IMR-90 (cell line): ENCODE results near the gene FXYD6. TPM values are rescaled to one million over a fixed set of nuclear protein-coding genes. Genes with fewer than 3 reads are reported as not detected.

Experiments
- ATAC-seq: fragments of 200-7000 bp; cut with Tn5 transposase; 2 replicates; pipeline ENCODE4 v1.9.1; 2020; ENCODE audit warnings: low read depth, mild to moderate bottlenecking, moderate library complexity
- BruUV-seq: library from RNA; stranded (reverse); fragments of 400-500 nt; replicated peaks from 2 replicates; lab custom pipeline; 2021; lab: Mats Ljungman, UMichigan
- CTCF ChIA-PET: fragments of 300-600 bp; formaldehyde crosslinking; extraction: SDS; loops from one replicate; lab custom pipeline; 2021; ENCODE audit warnings: antibody characterized with exemption; lab: Yijun Ruan, JAX
- POLR2A ChIA-PET: fragments of 300-600 bp; sonication (Branson Sonifier 250); formaldehyde crosslinking; loops from one replicate; lab custom pipeline; 2022; ENCODE audit warnings: antibody characterized with exemption; ENCODE audit not compliant: unreplicated experiment; lab: Charles Lee
- DNase-seq: peaks from one replicate; pipeline ENCODE4 v3.0.0; 2013
- H2AFZ ChIP-seq: replicated peaks from 2 replicates; pipeline ENCODE3; 2013; ENCODE audit warnings: low read length, mild to moderate bottlenecking; ENCODE audit not compliant: poor library complexity
- H2AK5ac ChIP-seq: 2 replicates; pipeline ENCODE4 v1.6.1; 2013; ENCODE audit warnings: low read depth, low read length, inconsistent platforms
- H2AK9ac ChIP-seq: replicated peaks from 2 replicates; pipeline ENCODE3; 2013; ENCODE audit warnings: mild to moderate bottlenecking, low read depth, low read length, moderate library complexity; ENCODE audit not compliant: poor library complexity
- H2BK120ac ChIP-seq: 2 replicates; pipeline ENCODE4 v1.6.1; 2013; ENCODE audit warnings: low read depth, low read length, inconsistent platforms
- H2BK15ac ChIP-seq: 3 replicates; pipeline ENCODE4 v1.6.1; 2013; ENCODE audit warnings: low read depth, low read length, inconsistent platforms
- H2BK20ac ChIP-seq: 2 replicates; pipeline ENCODE4 v1.6.1; 2013; ENCODE audit warnings: low read depth, mild to moderate bottlenecking, inconsistent platforms, low read length, moderate library complexity
- H2BK5ac ChIP-seq: 2 replicates; pipeline ENCODE4 v1.6.1; 2013; ENCODE audit warnings: mild to moderate bottlenecking, low read depth, low read length, inconsistent platforms; ENCODE audit not compliant: poor library complexity, severe bottlenecking
- H3K14ac ChIP-seq: replicated peaks from 2 replicates; pipeline ENCODE4 v1.6.1; 2013; ENCODE audit warnings: low read depth, low read length, inconsistent platforms
- H3K18ac ChIP-seq: 2 replicates; pipeline ENCODE4 v1.6.1; 2013; ENCODE audit warnings: low read depth, low read length, control low read depth
- H3K23ac ChIP-seq: 2 replicates; pipeline ENCODE4 v1.6.1; 2013; ENCODE audit warnings: low read depth, low read length, inconsistent platforms
- H3K27ac ChIP-seq: 2 replicates; pipeline ENCODE4 v1.5.1; 2013; ENCODE audit warnings: mild to moderate bottlenecking, control low read depth, low read length; ENCODE audit not compliant: insufficient read depth
- H3K27me3 ChIP-seq: 2 replicates; pipeline ENCODE4 v1.6.1; 2013; ENCODE audit warnings: low read length; ENCODE audit not compliant: control insufficient read depth, insufficient read depth
- H3K36me3 ChIP-seq: 2 replicates; pipeline ENCODE4 v1.6.1; 2013; ENCODE audit warnings: low read length, mixed read lengths; ENCODE audit not compliant: control insufficient read depth, insufficient read depth
- H3K4ac ChIP-seq: 2 replicates; pipeline ENCODE4 v1.6.1; 2013; ENCODE audit warnings: low read depth, low read length, inconsistent platforms
- H3K4me1 ChIP-seq: 2 replicates; pipeline ENCODE4 v1.6.1; 2013; ENCODE audit warnings: low read length, mixed read lengths; ENCODE audit not compliant: control insufficient read depth, insufficient read depth
- H3K4me2 ChIP-seq: 2 replicates; pipeline ENCODE4 v1.6.1; 2013; ENCODE audit warnings: low read depth, mild to moderate bottlenecking, control low read depth, low read length, moderate library complexity
- H3K4me3 ChIP-seq: 2 replicates; pipeline ENCODE4 v1.5.1; 2013; ENCODE audit warnings: low read depth, mild to moderate bottlenecking, control low read depth, low read length, moderate library complexity; ENCODE audit not compliant: insufficient read depth
- H3K56ac ChIP-seq: 2 replicates; pipeline ENCODE4 v1.6.1; 2013; ENCODE audit warnings: low read length, inconsistent platforms; ENCODE audit not compliant: insufficient read depth; ENCODE audit errors: extremely low read depth
- H3K79me1 ChIP-seq, 2 experiments: 2 replicates each; pipeline ENCODE4 v1.6.1; 2013; ENCODE audit warnings: low read length in 2 of 2, inconsistent platforms in 1 of 2, low read depth in 1 of 2
- H3K9ac ChIP-seq: 2 replicates; pipeline ENCODE4 v1.6.1; 2013; ENCODE audit warnings: low read depth, low read length, control low read depth
- H3K9me1 ChIP-seq: 2 replicates; pipeline ENCODE4 v1.6.1; 2013; ENCODE audit warnings: low read length, inconsistent platforms; ENCODE audit not compliant: insufficient read depth
- H3K9me3 ChIP-seq: 2 replicates; pipeline ENCODE4 v1.6.1; 2013; ENCODE audit warnings: low read length; ENCODE audit not compliant: control insufficient read depth, insufficient read depth
- H4K20me1 ChIP-seq: 2 replicates; pipeline ENCODE4 v1.6.1; 2013; ENCODE audit warnings: low read length, inconsistent platforms; ENCODE audit not compliant: insufficient read depth
- H4K5ac ChIP-seq: 2 replicates; pipeline ENCODE4 v1.6.1; 2013; ENCODE audit warnings: mild to moderate bottlenecking, low read depth, low read length, control low read depth
- H4K8ac ChIP-seq, 2 experiments: 2 replicates each; pipeline ENCODE4 v1.6.1; 2013; ENCODE audit warnings: low read depth in 2 of 2, low read length in 2 of 2, control low read depth in 1 of 2, inconsistent platforms in 1 of 2
- H4K91ac ChIP-seq: 2 replicates; pipeline ENCODE4 v1.6.1; 2013; ENCODE audit warnings: low read depth, low read length, inconsistent platforms; ENCODE audit not compliant: insufficient read depth
- BHLHE40 ChIP-seq: fragments of 150-350 bp; IDR thresholded peaks from 2 replicates; pipeline ENCODE4 v1.6.1; 2016; ENCODE audit warnings: mild to moderate bottlenecking, low read depth, low read length
- CEBPB ChIP-seq: IDR thresholded peaks from 2 replicates; pipeline ENCODE4 v1.6.1; 2012; ENCODE audit warnings: low read depth, low read length, improper control_type of control experiment
- CHD1 ChIP-seq: IDR thresholded peaks from 2 replicates; pipeline ENCODE4 v1.6.1; 2012; ENCODE audit warnings: low read depth, low read length, improper control_type of control experiment
- NFE2L2 ChIP-seq: fragments of 150-350 bp; IDR thresholded peaks from 2 replicates; pipeline ENCODE4 v1.6.1; 2016; ENCODE audit warnings: low read depth, mild to moderate bottlenecking, low read length
- SMC3 ChIP-seq: fragments of 150-350 bp; IDR thresholded peaks from 2 replicates; pipeline ENCODE4 v1.6.1; 2016; ENCODE audit warnings: low read depth, mild to moderate bottlenecking, antibody characterized with exemption, low read length, moderate library complexity
- WGBS, 2 experiments: methylation state at CpG; one replicate each; pipeline versions ENCODE4 v1.1.5 to v1.1.7; 2013; ENCODE audit warnings: missing lambda C conversion rate in 2 of 2; ENCODE audit not compliant: insufficient read length in 1 of 2; ENCODE audit errors: extremely low coverage in 2 of 2; 5-methylcytosine and 5-hydroxymethylcytosine counted together
- dilution Hi-C: fragments of 300-500 bp; cut with HindIII; formaldehyde crosslinking; loops from one replicate; pipeline ENCODE4 v1.14.3; 2018; ENCODE audit warnings: low sequenced_read_pairs; ENCODE audit not compliant: unreplicated experiment
- in situ Hi-C: fragments of 300-500 bp; cut with MboI; formaldehyde crosslinking; loops from 3 replicates; pipeline ENCODE4 v1.14.3; 2019; ENCODE audit warnings: low sequenced_read_pairs, inconsistent platforms, mixed read lengths
- intact Hi-C: fragments of 100-400 bp; cut with micrococcal nuclease; formaldehyde crosslinking; loops from 2 replicates; pipeline ENCODE4 v1.10.0; 2022
- polyA plus RNA-seq, 3 experiments: library from polyadenylated mRNA; depleted of rRNA; stranded (reverse); fragments of >200 nt; gene quantifications; 2 replicates each; pipeline ENCODE4 v1.2.3, GENCODE V29; 2012; ENCODE audit warnings: low replicate concordance in 1 of 3
- total RNA-seq: library from RNA; depleted of rRNA; stranded (reverse); fragments of >200 nt; gene quantifications from 2 replicates; pipeline ENCODE4 v1.2.3, GENCODE V29; 2012
- TF ChIP-seq, protein P1 (sequence below): conservative IDR thresholded peaks from 2 replicates; pipeline ENCODE4 v1.5.1; 2012; ENCODE audit warnings: mild to moderate bottlenecking, low read depth, low read length, improper control_type of control experiment

The FXYD6 gene
- total and polyA plus RNA-seq, 2 of the 4 experiments (the other 2 are of a cell fraction), result 0.32 TPM; not detected in 1

DNA sequence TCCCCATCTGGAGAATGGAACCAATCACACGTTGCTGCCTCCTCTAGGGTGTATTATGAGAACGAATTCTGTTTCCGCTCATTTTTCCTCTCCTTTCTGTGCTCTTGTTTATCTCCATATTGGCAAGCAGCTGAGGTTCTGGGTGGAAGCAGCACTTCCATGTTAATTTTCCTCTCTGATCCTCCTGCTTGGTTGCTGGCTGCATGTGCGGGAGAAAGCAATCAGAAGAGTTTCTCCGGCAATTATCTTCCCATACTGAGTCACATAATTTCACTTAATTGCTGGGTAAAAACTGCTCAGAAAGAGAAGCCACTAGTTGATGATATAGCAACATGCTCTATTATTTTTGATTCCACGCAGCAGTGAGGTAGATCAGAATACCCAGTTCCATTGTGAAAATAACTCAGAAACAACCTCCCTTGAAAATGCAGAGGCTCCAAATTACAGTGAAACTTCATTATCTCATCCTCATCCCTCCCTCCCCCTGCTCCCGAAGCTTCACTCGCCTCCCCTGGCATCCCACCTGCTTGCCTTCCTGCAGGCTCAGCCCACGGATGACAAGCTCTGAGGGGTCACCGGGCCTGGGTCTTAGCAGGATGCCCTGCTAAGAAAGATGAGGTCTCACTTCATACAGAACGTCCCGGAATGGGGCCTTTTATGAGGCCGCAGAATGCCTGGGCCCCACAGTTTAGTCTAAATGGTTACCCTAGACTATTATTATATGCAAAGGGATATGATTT is 20.4 kb downstream of the FXYD6 start:
- Histone ChIP-seq H4K20me1 (no peaks in the 10 kb centered on the region), H2AK9ac (no peak overlapping the region), H3K56ac (no peak overlapping the region), H2BK15ac (no peak overlapping the region), H3K9me1 (no peaks in the 10 kb centered on the region), H2BK5ac (no peak overlapping the region), H3K36me3 (no peaks in the 10 kb centered on the region), H3K4me2 (no peak overlapping the region), H3K27me3 (peaks cover 8% of the 10 kb centered on the region), H3K14ac (no peak overlapping the region), H2AFZ (no peak overlapping the region), H4K91ac (no peak overlapping the region), H2AK5ac (no peak overlapping the region), H2BK20ac (no peak overlapping the region), H4K8ac (no peak overlapping the region), H4K5ac (no peak overlapping the region), H3K4me1 (no peaks in the 10 kb centered on the region), H3K4me3 (no peak overlapping the region), H2BK120ac (no peak overlapping the region), H3K79me1 (no peaks in the 10 kb centered on the region), H3K18ac (no peak overlapping the region), H3K9me3 (no peaks in the 10 kb centered on the region), H3K23ac (no peak overlapping the region), H3K27ac (no peak overlapping the region), H3K9ac (no peak overlapping the region), H3K4ac (no peak overlapping the region)
- WGBS, 2 experiments, result 67% methylated on average over 1 of the region's 13 CpGs; no CpG with 5 or more reads in 1 of the 2 experiments
- TF ChIP-seq CHD1, result no peak
- TF ChIP-seq CEBPB, result no peak
- no peak for TF ChIP-seq SMC3
- TF ChIP-seq, protein P1, sequence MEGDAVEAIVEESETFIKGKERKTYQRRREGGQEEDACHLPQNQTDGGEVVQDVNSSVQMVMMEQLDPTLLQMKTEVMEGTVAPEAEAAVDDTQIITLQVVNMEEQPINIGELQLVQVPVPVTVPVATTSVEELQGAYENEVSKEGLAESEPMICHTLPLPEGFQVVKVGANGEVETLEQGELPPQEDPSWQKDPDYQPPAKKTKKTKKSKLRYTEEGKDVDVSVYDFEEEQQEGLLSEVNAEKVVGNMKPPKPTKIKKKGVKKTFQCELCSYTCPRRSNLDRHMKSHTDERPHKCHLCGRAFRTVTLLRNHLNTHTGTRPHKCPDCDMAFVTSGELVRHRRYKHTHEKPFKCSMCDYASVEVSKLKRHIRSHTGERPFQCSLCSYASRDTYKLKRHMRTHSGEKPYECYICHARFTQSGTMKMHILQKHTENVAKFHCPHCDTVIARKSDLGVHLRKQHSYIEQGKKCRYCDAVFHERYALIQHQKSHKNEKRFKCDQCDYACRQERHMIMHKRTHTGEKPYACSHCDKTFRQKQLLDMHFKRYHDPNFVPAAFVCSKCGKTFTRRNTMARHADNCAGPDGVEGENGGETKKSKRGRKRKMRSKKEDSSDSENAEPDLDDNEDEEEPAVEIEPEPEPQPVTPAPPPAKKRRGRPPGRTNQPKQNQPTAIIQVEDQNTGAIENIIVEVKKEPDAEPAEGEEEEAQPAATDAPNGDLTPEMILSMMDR, result no peak
- no peak for TF ChIP-seq NFE2L2
- TF ChIP-seq BHLHE40, result no peak
- no peak for ATAC-seq
- BruUV-seq, result no TSS peak
- dilution Hi-C loops (no loop called here), in situ Hi-C loops (no loop called here), intact Hi-C loops (no loop called here)
- ChIA-PET CTCF (interaction anchor here (0.9 kb wide), 1 partner anchor 12 kb away, joined by 3 read pairs; no protein-coding TSS in a partner anchor), POLR2A (interaction anchor here (0.6 kb wide), 1 partner anchor 189 kb away, joined by 11 read pairs; no protein-coding TSS in a partner anchor)
- DNase-seq, result no peak
